Stimulated activated CD4-positive, alpha-beta T cell treated with anti-CD3 and anti-CD28 coated beads, Interleukin-15, amount 100 ng/mL, for 24 hours (primary cell): ENCODE measurements around the gene TRAPPC2B.
"Not testable (repeated sequence)": the region's sequence is repeated elsewhere in the genome, so short reads cannot be mapped to it uniquely, and the experiment has no call there.

Experiments
- DNase-seq: peaks from one replicate; pipeline ENCODE4 v3.0.0-alpha.2; 2020

Gene TRAPPC2B

DNA sequence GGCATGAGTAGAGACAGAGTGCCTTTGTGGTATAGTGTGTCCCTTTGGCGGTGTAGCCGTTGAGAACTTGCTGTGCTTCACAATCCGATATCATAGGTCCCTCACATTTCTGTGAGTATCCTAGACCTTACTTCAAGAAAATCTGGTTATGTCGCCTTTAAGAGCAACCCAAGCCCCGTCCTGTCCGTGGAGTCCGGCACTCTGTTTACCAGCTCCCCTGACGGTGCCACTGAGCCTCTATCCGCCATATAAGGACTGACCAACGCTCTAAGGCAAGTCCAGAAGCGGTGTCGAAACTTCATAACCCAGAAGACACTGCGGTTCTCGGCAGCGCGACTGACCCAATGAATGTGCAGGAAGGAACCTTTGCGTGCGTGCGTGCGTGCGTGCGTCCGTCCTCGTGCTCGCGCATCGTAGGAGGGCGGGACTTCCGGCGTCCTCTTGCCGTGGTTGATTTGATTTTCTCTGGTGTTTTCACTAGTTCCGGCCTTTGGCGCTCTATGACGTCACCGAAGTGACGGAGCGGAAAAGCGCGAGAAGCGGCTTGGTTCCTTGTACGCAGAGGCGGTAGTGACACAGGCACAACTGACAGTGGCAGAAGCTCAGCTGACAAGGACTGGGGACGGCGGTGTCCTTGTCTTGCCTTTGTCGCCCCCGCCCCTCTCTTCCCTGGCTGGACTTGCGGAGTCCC lies at the start of gene TRAPPC2B, which contains the start of gene ZNF547:
TSS of gene TRAPPC2B (plus strand) at position 555 of the 691 bp plus-strand sequence. CDS start 1,283 bp downstream, outside the sequence.
TSS of gene ZNF547 (plus strand) at position 555 of the 691 bp plus-strand sequence. CDS start 5,005 bp downstream, outside the sequence.
- peak; percentile 96 for DNase-seq

DNA sequence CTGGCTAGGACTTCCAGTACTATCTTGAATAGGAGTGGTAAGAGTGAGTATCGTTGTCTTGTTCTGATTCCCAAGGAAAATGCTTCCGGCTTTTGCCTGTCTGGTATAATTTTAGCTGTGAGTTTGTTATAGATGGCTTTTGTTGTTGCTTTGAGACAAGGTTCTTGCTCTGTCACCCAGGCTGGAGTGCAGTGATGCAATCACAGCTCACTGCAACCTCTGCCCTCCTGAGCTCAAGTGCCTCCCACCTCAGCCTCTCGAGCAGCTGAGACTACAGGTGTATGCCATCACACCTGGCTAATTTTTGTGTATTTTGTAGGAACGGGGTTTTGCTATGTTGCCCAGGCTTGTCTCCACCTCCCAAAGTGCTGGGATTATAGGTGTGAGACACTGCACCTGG lies 49.2 kb upstream of the TRAPPC2B start:
- DNase-seq = no peak

DNA sequence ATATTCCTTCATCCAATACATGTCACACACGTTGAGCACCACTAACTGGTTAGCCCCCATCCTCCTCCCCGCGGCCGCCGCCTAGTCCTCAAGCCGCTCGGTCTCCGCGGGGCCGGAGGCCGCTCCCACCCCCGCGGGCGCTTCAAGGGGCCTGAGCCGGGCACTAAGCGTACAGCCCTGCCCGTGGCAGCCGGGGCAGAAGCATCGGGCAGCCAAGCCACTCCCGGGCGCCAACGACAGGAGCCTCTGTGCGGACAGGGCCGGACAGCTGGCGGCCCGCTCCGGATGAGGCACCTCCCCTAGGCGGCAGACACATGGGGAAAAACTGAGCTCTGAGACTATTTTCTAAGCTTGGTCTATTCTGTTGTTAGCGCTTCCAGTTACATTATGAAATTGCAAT lies 45.8 kb upstream of the TRAPPC2B start:
- no peak for DNase-seq

DNA sequence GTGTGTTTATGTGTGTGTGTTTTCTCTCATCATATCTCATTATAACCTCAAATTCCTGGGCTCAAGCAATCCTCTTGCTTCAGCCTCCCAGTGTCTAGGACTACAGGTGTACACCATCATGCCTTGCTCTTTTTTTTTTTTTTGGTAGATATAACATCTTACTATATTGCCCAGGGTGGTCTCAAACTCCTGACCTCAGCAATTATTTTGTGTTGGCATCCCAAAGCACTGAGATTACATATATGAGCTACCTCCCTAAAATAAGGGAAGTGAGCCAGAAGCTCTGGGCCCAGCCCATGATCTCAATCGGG lies 43.5 kb upstream of the TRAPPC2B start:
- no peak for DNase-seq

DNA sequence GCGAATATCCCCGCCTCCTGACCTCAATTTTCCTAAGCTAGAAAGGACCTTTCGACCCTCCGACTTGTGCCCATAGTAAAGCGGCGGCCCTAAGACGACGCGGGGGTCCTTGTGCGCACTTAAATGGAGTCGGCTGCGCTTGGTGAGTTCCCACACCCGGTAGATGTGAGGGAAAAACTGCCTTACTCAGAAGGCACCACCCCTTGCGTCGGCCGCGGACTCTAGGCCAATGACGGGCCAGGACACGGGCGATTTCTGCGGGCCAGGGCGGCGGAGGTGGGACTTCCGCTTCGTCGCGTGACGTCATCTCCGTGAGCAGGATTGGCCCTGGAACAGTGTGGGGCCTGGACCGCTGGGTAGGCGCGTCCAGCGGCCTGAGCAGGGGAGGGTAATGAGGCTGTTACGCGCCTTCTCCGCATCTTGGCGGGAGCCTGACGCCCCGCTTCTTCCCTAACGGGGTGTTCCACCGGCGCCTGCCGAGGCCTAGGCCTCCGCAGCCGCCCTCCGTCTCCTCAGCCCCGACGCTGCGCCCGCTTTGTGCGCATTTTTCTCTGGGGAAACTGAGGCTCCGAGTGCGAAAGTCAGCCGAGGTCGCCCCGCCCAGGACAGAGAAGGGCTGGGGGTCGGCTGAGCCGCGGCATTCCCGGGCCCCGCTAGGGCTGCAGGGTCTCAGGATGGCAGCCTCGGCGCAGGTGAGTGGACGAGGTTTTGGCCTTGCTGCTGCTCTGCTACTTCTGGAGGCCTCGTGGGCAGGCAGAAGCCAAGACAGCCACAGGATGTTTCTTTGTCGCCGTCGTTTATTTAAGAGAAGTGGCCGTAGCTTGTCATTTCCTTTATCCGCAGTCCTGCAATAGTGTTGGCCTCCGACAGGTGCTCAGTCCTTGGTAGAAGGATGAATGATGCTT lies 42.9 kb upstream of the TRAPPC2B start, which contains the start of gene ZNF543:
TSS of gene ZNF543 (plus strand) at position 293 of the 905 bp plus-strand sequence. CDS start at position 675, 382 bp downstream.
- DNase-seq = peak; percentile 94

DNA sequence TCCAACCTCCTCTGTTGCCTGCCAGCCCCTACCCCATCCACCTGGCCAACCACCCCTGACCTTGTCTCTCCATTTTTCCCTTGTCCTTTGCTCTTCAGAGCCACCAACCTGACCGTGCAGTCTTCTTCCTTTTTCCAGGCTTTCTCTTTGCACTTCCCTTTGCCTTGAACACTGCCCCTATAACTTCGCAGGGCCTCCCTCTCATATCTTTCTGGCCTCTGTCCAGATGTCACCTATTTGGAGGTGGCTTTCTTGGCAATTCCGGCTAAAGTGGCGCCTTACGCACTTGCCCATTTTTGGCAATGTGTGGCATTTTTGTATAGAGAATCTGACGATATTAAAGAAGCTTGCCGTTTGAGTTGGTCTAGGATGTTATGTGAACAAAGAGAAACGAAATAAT lies 42.2 kb upstream of the TRAPPC2B start:
- no peak for DNase-seq

DNA sequence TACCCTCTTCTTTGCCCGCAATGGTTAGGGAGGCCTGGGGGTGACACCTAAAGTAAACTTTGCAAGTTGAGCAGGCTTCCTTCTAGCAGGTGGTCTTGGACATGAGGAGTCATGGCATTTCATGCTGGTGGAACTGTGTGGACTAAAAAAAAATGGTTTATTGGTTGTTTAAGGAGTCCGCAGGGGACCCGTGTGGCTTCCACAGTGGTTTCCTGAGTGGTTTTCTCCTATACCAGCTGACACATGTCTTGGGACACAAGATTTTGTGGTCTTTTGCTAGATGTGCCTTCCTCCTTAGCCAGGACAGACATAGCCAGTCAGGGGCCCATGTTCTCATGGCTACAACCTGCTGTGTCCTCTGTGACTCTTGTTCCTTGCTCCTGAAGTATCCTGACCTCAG lies 41.6 kb upstream of the TRAPPC2B start:
- DNase-seq = no peak

DNA sequence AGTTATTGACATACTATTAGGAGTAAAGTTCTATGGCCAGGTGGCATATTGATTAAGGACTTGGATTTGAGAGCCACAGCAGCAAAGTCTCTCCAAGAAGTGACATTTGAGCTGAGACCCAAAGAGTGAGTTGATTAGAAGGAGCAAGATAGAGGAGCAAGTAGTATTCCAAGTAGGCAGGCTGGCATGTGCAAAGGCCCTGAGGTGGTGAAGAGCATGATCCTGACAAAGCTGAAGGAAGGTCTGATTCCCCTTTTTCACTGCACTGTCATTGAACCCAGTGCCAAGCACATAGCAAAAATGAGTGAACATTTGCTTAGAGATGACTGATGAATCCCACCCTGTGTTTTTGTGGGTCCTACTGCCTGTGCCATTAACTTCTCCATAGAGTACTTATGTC lies 38.4 kb upstream of the TRAPPC2B start:
- DNase-seq = no peak

DNA sequence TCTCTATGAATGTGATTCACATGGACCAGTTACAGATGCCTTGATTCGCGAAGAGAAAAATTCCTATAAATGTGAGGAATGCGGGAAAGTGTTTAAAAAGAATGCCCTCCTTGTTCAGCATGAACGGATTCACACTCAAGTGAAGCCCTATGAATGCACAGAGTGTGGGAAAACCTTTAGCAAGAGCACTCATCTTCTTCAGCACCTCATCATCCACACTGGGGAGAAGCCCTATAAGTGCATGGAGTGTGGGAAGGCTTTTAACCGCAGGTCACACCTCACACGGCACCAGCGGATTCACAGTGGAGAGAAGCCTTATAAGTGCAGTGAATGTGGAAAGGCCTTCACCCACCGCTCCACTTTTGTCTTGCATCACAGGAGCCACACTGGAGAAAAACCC lies 35.4 kb upstream of the TRAPPC2B start:
- no peak for DNase-seq

DNA sequence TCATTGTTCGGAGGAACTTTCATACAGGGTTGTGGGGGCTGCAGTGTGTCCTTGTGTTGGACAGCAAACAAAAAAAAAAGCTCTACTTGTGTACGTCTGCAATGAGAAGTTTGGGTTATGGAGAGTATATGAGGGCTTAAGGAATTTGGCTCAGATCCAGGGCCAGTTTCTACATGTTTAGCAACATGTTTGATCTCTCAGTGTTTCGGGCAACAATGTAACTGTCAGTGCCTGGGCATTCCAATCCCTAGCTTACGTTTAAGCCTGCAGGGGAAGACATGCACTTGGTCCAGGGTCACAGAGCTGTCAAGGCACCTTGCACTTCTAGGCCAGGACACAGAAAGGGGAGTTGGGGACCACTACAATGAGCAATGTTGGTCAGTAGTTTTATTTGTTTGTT lies 29.2 kb upstream of the TRAPPC2B start:
- no peak for DNase-seq

DNA sequence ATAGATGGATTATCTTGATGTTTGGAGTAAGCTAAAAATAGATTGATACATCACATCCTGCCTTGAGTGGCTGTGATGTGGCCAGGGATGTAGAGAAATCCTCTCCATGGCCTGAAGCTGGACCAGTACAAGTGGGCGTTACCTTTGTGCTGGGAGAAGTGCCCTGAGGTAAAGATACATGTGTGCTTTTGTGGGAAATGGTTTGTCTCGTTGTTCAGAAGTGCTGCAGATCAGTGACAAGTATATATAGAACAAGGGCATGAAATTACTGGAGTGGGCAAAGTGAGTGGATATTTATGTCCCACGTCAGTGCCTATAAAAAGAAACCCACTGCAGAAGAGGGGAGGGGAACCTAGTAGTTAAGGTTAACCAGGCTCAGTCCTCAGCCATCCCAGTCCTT lies 24.5 kb upstream of the TRAPPC2B start:
- no peak for DNase-seq

DNA sequence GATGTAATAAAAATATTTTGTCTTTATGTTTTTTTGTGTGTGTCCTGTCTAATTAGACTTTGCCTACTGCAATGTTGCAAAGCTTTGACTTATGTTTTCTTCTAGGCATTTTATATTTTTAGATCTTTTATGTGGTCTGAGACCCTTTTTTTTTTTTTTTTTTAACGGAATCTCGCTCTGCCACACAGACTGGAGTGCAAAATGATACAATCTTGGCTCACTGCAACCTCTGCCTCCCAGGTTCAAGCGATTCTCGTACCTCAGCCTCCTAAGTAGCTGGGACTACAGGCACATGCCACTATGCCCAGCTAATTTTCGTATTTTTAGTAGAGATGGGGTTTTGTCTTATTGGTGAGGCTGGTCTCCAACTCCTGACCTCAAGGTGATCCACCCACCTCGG lies 20.8 kb upstream of the TRAPPC2B start:
- no peak for DNase-seq

DNA sequence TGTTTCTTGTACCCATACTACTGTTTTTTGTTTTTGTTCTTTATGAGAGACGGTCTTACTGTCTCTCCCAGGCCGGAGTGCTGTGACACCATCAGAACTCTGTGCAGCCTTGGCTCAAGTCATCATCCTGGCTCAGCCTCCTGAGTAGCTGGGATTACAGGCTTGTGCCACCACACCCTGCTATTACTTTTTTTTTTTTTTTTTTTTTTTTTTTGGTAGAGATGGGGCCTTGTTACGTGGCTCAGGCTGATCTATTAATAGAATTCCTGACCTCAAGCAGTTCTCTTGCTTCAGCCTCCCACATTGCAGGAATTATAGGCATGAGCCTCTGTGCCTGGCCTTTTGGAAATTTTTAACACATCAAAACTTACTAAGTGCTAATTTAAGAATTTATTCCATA lies 15.2 kb upstream of the TRAPPC2B start:
- DNase-seq = no peak

DNA sequence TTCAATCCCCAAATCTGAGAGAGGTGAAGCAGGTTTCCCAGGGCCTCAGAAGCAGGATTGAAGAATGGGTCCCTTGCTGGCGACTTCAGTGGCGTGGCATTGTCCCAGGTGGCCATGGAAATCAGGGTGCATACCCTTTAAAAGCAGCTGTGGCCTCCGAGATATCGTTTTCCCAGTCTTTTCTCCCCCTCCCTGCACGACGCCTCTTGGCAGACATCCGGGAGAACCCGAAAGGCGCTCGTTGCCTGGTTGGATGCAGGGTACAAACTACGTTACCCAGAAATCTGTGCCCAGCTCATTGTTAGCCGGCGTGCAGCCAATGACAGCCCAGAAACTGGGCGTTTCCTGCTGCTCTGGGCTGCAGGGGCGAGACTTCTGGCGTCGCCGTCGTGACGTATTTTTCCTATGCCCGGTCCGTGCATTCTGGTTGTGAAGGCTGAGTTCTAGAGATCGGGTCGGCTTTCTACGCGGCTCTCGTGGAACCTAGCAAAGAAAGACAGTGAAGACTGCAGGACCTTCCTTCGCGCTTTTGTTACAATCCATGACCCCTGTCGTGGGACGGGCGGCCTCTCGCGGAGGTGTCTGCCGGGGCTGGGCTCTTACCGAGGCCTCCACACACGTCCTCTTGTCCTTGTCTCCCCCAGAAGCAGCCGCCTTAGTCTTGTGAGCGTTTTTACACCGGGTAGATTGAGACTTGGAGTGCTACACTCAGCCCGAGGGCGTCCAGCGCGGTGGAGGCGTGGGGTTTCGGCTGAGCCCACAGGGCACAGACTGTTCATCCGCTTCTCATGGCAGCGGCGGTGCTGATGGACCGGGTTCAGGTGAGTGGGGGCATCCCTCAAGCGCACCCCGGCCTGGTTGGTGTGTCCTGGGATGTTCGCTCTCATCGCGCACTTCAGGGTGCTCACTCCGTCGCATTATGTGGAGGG lies 12.2 kb upstream of the TRAPPC2B start, which contains the start of gene ZNF304:
TSS of gene ZNF304 (plus strand) at position 395 of the 929 bp plus-strand sequence. CDS start at position 789, 394 bp downstream.
- peak; percentile 88 for DNase-seq

DNA sequence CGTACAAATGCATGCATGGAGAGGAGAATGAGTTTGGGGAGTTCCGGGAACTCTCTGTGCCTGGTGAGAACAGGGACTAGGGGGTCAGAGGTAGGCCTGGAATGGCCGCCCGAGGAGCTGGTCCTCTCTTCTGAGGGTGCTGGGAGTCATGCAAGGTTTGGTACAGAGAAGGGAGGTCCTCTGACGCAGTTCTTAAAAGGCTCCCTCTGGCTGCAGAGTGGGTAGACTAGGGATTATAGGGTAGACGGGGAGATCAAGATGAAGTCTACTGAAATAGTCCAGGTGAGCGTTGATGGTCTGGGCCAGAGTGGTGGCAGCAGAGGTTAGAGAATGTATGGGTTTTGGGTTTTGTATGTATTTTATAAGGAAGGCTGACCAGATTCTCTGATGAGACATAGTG lies 11.5 kb upstream of the TRAPPC2B start:
- DNase-seq = no peak

DNA sequence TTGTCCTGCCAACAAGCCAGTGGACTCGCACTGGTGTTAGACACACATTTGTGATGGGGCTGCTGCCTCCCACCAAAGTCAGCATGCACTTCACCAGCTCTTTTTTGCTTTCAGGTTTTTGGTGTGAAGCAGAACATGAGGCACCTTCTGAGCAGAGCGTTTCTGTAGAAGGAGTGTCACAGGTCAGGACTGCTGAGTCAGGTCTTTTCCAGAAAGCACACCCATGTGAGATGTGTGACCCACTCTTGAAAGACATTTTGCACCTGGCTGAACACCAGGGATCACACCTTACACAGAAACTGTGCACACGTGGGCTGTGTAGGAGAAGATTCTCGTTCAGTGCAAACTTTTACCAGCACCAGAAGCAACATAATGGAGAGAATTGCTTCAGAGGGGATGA lies 7.4 kb upstream of the TRAPPC2B start:
- DNase-seq = no peak

DNA sequence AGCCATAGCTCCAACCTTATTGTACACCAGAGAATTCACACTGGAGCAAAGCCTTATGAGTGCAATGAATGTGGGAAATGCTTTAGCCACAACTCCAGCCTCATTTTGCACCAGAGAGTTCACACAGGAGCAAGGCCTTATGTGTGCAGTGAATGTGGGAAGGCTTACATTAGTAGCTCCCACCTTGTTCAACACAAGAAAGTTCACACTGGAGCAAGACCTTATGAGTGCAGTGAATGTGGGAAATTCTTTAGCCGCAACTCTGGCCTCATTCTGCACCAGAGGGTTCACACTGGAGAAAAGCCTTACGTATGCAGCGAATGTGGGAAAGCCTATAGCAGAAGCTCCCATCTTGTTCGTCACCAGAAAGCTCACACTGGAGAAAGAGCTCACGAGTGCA lies 5.9 kb upstream of the TRAPPC2B start:
- no peak for DNase-seq

DNA sequence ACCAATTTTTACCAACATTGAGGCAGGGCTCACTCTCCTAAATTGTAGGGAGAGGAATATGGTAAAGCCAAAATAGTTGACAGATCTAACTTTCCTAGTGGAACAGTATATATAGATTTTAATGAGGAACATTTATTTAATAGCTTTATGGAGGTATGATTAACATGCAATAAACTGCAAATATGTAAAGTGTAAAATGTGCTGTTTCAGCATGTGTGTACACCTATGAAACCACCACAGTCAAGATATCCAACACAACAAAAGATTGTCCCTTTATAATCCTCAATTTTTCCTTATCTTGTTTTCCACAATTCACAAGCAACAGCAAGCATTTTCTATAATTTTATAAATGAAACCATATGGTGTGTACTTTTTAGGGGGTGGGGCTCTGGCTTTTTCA lies 4.1 kb upstream of the TRAPPC2B start:
- DNase-seq = no peak

DNA sequence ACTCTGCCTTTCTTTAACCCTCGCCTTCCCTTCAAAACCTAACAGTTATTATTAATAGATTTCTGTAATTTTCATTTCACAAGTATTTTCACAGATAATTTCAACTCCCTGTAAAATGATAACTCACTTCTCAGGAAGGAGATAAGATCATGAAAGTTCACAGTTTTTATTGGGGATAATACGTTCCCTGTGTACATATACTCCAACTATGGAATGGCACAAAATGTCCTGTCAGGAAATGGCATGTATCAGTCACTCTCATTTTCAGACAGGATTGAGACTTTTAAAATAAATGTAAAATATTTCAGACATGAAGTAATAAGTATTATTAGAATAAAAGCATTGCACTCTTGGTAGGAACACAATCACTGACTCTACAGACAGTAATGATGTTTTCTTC lies 932 bp upstream of the TRAPPC2B start:
- no peak for DNase-seq

DNA sequence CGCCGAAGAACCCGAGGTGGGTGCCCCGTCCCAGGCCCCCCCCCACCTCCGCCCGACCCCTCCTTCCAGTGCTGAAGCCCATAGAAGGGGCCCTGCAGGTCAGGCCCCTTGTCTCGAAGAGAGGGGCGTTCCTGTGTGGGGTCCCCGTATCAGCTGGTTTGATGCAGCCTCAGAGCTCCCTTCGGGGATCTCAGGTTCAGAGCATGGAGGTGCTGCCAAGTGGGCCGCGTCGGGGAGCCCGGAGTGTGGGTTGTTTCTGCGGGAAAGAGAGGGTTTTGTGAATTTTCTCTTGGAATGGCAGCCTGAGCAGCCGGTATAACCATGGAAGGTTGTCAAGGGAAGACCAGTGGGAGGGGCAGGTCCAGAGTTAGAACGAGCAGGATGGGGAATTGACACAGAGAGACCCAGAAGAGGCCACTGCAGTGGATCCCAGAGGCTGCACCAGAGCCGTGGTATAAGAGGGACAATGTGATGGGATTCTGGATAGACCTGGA lies 384 bp downstream of the TRAPPC2B start:
- no peak for DNase-seq

DNA sequence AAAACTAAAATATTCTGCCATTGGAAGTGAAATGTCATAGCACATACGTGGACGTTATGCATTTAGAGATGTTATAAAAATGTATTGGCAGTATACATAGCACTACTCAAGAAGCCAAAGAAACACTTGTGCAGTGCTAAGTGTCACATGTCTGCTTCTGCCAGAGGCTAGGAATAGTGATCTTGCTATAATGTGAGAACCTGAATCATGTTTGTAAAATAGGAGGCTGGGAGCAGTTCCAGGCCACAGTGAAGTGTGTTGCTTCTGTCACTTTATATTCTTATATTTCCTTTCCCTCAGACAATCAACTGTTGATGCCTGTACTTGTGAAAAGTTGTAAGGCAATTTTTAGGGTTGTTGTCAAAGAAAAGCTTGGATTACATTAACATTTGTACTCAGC lies 3.4 kb downstream of the TRAPPC2B start:
- no peak for DNase-seq

DNA sequence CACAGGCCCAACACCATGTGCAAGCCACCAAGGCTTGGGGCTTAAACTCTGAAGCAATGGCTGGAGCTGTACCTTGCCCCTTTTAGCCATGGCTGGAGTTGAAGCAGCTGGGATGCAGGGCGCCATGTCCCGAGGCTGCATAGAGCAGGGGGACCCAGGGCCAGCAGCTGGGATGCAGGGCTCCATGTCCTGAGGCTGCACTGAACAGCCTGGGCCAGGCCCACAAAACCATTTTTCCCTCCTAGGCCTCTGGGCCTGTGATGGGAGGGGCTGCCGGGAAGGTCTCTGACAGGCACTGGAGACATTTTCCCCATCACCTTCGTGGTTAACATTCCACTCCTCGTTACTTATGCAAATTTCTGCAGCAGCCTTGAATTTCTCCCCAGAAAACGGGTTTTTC lies 10.8 kb downstream of the TRAPPC2B start:
- DNase-seq = no peak

DNA sequence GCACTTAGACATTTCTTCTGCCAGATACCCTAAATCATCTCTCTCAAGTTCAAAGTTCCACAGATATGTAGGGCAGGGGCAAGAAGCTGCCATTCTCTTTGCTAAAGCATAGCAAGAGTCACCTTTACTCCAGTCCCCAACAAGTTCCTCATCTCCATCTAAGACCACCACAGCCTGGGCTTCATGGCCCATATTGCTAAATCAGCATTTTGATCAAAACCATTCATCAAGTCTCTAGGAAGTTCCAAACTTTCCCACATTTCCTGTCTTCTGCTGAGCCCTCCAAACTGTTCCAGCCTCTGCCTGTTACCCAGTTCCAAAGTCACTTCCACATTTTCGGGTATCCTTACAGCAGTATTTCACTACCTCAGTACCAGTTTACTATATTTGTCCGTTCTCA lies 11.3 kb downstream of the TRAPPC2B start:
- not testable (repeated sequence) for DNase-seq
